Measurements from ENCODE around the gene CCNL1. TPM values are rescaled to one million over a fixed set of nuclear protein-coding genes. Genes with fewer than 3 reads are reported as not detected.

CCNL1 gene
- polyA plus RNA-seq (2013, experiment 1 of 2) = 49.8 TPM
- 46.0 TPM for polyA plus RNA-seq (2013, experiment 2 of 2)

DNA sequence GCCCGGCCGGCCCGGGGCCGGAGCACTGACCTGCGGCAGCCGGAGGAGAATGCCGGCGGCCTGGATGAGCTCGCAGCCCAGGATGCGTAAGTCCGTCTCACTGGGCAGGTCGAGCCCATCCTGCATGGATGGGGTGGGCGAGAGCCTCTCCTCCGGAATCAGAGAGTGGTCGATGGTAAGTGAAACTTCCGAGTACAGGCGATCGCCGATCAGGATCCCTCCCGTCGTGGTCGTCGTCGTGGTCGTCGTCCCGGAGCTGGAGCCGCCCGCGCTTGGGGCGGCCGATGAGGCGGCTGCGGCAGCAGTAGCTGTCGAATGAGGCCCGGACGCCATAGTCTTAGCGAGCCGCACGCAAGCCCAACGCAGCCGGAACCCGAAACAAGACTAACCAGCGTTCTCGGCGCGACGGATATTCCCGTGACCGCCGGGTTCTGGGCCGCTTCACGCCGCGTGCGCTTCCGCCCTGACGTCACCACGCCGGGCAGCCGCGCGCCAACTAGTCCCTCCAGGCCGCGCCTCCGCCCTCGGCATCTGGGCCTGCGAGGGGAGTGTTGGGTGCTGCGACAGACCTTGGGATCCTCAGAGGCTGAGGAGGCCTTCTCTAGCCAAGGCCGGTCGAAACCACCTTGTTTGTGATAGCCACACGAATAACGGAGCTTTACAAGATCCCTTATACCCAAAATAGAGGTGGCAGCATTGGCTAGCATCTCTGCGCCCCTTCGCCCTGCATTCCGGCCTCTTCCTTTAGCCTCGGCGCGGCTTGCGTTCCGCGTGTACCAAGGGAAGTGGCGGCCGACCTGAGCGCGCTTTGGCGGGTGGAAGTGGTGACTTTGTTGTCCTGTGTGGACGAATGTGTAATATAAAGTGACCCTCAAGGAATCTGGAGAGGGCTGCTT lies at the start of gene CCNL1:
CCNL1 (minus strand) TSS at position 386 of the 896 bp plus-strand sequence; CDS start at position 333, 53 bp downstream.
- H3K27me3 ChIP-seq (ENCODE audit: insufficient read depth, low read length, poor library complexity) = no peaks in the 10 kb centered on the region
- H3K79me1 ChIP-seq (ENCODE audit: low read length) = no peaks in the 10 kb centered on the region
- peak within 1 kb of the TSS; percentile 79 for H2BK5ac ChIP-seq (ENCODE audit: low read length)
- peak within 1 kb of the TSS; percentile 60 for H3K4me2 ChIP-seq (ENCODE audit: low read length)
- no peaks in the 10 kb centered on the region for H3K36me3 ChIP-seq (ENCODE audit: control insufficient read depth, insufficient read depth, low read length)
- H3K56ac ChIP-seq (ENCODE audit: low read length) = peak within 1 kb of the TSS; percentile 99
- DNase-seq = peak; percentile 98
- H3K18ac ChIP-seq (ENCODE audit: low read length) = peak within 1 kb of the TSS; percentile 99
- H3K4ac ChIP-seq (ENCODE audit: low read depth, low read length) = peak within 1 kb of the TSS; percentile 99
- H3K79me2 ChIP-seq (ENCODE audit: control insufficient read depth, insufficient read depth, low read length) = peaks cover 33% of the 10 kb centered on the region
- no CpG with 5 or more reads among the region's 88 CpGs for WGBS (ENCODE audit: extremely low coverage, insufficient coverage, low lambda C conversion rate)
- H2AK5ac ChIP-seq (ENCODE audit: low read length) = no peak within 1 kb of the TSS
- H2BK15ac ChIP-seq (replicated peaks; ENCODE audit: low read depth) = no peak within 1 kb of the TSS
- H3K27ac ChIP-seq (ENCODE audit: low read depth, low read length) = peak within 1 kb of the TSS; percentile 91
- peak within 1 kb of the TSS; percentile 33 for H4K5ac ChIP-seq (ENCODE audit: low read length)
- peak within 1 kb of the TSS; percentile 97 for H3K9ac ChIP-seq (ENCODE audit: low read length)
- peaks cover 1% of the 10 kb centered on the region for H3K4me1 ChIP-seq (ENCODE audit: control insufficient read depth, low read depth, low read length)
- peak within 1 kb of the TSS; percentile 42 for H4K8ac ChIP-seq (ENCODE audit: low read depth, low read length)
- peak within 1 kb of the TSS; percentile 40 for H2BK120ac ChIP-seq (ENCODE audit: low read depth, low read length)
- peak within 1 kb of the TSS; percentile 72 for H3K23ac ChIP-seq (ENCODE audit: low read length)
- H3K4me3 ChIP-seq (ENCODE audit: low read length) = peak within 1 kb of the TSS; percentile 90

DNA sequence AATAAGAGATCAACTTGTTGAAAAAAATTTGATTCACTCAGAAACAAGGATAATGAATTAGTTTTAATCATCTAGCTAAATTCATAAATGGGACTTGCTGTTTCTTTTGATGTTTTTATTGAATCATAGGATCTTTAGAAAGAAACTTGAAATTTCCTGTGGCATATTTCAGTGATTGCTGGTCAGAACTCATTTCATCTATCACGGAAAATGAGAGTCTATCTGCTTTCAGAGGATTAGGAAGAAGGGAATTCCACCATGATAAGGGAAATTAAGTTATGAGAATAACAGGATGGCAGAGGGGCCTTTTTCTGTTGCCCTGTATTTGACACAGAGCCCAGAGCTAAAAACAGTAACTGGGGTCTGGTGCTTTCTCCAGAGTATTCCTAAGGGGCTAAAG lies 44.9 kb upstream of the CCNL1 start:
- Histone ChIP-seq H2BK120ac (ENCODE audit: low read depth, low read length) (no peak overlapping the region), H2BK15ac (replicated peaks; ENCODE audit: low read depth) (no peak overlapping the region), H3K79me2 (ENCODE audit: control insufficient read depth, insufficient read depth, low read length) (no peaks in the 10 kb centered on the region), H3K9ac (ENCODE audit: low read length) (no peak overlapping the region), H3K4me1 (ENCODE audit: control insufficient read depth, low read depth, low read length) (no peaks in the 10 kb centered on the region), H3K4me3 (ENCODE audit: low read length) (no peak overlapping the region), H3K79me1 (ENCODE audit: low read length) (no peaks in the 10 kb centered on the region), H3K18ac (ENCODE audit: low read length) (no peak overlapping the region), H2BK5ac (ENCODE audit: low read length) (no peak overlapping the region), H4K5ac (ENCODE audit: low read length) (no peak overlapping the region), H3K4me2 (ENCODE audit: low read length) (no peak overlapping the region), H4K8ac (ENCODE audit: low read depth, low read length) (no peak overlapping the region), H2AK5ac (ENCODE audit: low read length) (no peak overlapping the region), H3K23ac (ENCODE audit: low read length) (no peak overlapping the region), H3K27ac (ENCODE audit: low read depth, low read length) (no peak overlapping the region), H3K4ac (ENCODE audit: low read depth, low read length) (no peak overlapping the region), H3K56ac (ENCODE audit: low read length) (no peak overlapping the region), H3K36me3 (ENCODE audit: control insufficient read depth, insufficient read depth, low read length) (no peaks in the 10 kb centered on the region), H3K27me3 (ENCODE audit: insufficient read depth, low read length, poor library complexity) (no peaks in the 10 kb centered on the region)
- DNase-seq = no peak
- no CpG with 5 or more reads among the region's 1 CpG for WGBS (ENCODE audit: extremely low coverage, insufficient coverage, low lambda C conversion rate)

DNA sequence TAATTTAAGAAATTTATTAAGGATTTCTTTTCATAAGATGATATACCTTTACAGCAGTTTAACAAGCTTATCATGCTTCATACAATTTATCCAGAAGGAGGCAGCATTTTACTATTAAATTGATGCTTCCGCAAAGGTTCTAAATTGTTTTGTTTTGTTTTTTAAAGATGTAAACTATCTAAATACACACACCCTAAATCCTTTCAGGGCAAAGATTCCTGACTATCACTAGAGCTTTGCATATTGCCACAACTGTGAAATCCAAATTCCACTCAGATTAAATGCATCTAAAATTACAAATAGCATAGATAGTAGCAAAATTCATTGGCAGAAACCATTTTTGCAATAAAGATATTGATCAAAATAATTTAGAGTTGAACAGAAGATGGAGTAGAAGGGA lies 44.5 kb upstream of the CCNL1 start:
- Histone ChIP-seq H4K8ac (ENCODE audit: low read depth, low read length) (no peak overlapping the region), H4K5ac (ENCODE audit: low read length) (no peak overlapping the region), H3K4me2 (ENCODE audit: low read length) (no peak overlapping the region), H3K79me1 (ENCODE audit: low read length) (no peaks in the 10 kb centered on the region), H2AK5ac (ENCODE audit: low read length) (no peak overlapping the region), H3K56ac (ENCODE audit: low read length) (no peak overlapping the region), H2BK15ac (replicated peaks; ENCODE audit: low read depth) (no peak overlapping the region), H3K36me3 (ENCODE audit: control insufficient read depth, insufficient read depth, low read length) (no peaks in the 10 kb centered on the region), H2BK5ac (ENCODE audit: low read length) (no peak overlapping the region), H3K23ac (ENCODE audit: low read length) (no peak overlapping the region), H3K27me3 (ENCODE audit: insufficient read depth, low read length, poor library complexity) (no peaks in the 10 kb centered on the region), H3K4me1 (ENCODE audit: control insufficient read depth, low read depth, low read length) (no peaks in the 10 kb centered on the region), H3K4me3 (ENCODE audit: low read length) (no peak overlapping the region), H3K9ac (ENCODE audit: low read length) (no peak overlapping the region), H2BK120ac (ENCODE audit: low read depth, low read length) (no peak overlapping the region), H3K4ac (ENCODE audit: low read depth, low read length) (no peak overlapping the region), H3K18ac (ENCODE audit: low read length) (no peak overlapping the region), H3K27ac (ENCODE audit: low read depth, low read length) (no peak overlapping the region), H3K79me2 (ENCODE audit: control insufficient read depth, insufficient read depth, low read length) (no peaks in the 10 kb centered on the region)
- DNase-seq = peak; percentile 32
- no CpG with 5 or more reads among the region's 1 CpG for WGBS (ENCODE audit: extremely low coverage, insufficient coverage, low lambda C conversion rate)

DNA sequence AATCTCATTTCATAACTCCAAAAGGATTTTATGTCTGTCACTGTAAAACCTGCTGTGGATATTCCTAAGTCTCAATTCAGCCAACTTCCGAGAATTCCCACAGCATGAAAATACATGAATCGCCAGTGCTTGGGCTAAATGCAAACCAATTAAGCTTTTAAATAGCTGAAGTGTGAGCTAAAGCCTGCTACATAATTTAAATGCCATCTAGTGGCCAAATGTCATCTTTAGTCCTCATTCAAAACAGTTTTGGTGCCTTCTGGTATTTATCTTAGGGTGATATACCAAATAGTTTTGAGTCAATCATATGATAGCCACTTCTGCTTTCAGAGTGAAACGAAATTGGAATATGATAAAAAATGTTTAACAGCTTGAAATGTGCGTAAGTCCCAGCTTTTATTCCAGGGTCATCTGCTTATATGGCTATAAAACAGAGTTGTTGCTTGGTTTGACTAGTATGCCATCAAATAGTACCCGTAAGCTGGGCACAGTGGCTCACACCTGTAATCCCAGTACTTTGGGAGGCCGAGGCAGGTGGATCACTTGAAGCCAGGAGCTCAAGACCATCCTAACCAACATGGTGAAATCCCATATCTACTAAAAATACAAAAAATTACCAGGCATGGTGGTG lies 41.8 kb upstream of the CCNL1 start:
- Histone ChIP-seq H3K4me1 (ENCODE audit: control insufficient read depth, low read depth, low read length) (no peaks in the 10 kb centered on the region), H3K79me2 (ENCODE audit: control insufficient read depth, insufficient read depth, low read length) (no peaks in the 10 kb centered on the region), H3K56ac (ENCODE audit: low read length) (no peak overlapping the region), H3K79me1 (ENCODE audit: low read length) (no peaks in the 10 kb centered on the region), H3K36me3 (ENCODE audit: control insufficient read depth, insufficient read depth, low read length) (no peaks in the 10 kb centered on the region), H2BK5ac (ENCODE audit: low read length) (no peak overlapping the region), H3K4me3 (ENCODE audit: low read length) (no peak overlapping the region), H3K27me3 (ENCODE audit: insufficient read depth, low read length, poor library complexity) (no peaks in the 10 kb centered on the region), H3K27ac (ENCODE audit: low read depth, low read length) (no peak overlapping the region), H3K23ac (ENCODE audit: low read length) (no peak overlapping the region), H2BK15ac (replicated peaks; ENCODE audit: low read depth) (no peak overlapping the region), H3K18ac (ENCODE audit: low read length) (no peak overlapping the region), H4K5ac (ENCODE audit: low read length) (no peak overlapping the region), H3K4ac (ENCODE audit: low read depth, low read length) (no peak overlapping the region), H3K9ac (ENCODE audit: low read length) (no peak overlapping the region), H2AK5ac (ENCODE audit: low read length) (no peak overlapping the region), H2BK120ac (ENCODE audit: low read depth, low read length) (no peak overlapping the region), H3K4me2 (ENCODE audit: low read length) (no peak overlapping the region), H4K8ac (ENCODE audit: low read depth, low read length) (no peak overlapping the region)
- no CpG with 5 or more reads among the region's 6 CpGs for WGBS (ENCODE audit: extremely low coverage, insufficient coverage, low lambda C conversion rate)
- DNase-seq = peak; percentile 65

DNA sequence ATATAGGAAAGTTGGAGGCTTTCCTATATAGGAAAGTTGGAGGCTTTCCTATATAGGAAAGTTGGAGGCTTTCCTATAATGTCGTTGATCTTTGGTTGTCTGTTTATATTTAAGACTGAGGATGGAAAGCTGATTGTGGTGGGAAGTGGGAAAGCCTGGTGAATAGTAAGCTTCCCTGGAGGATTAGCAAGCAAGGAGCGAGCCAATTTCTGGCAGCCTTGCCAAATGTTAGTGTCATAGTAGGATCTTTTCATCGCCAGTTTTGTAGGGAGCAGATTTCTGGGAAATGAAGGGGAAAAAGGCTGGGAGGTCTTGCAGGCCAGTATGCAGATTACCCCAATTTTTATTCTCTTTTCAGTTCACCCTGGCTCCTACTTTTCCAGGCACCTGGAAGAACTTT lies 39.9 kb upstream of the CCNL1 start:
- Histone ChIP-seq H4K8ac (ENCODE audit: low read depth, low read length) (no peak overlapping the region), H2BK15ac (replicated peaks; ENCODE audit: low read depth) (no peak overlapping the region), H3K79me2 (ENCODE audit: control insufficient read depth, insufficient read depth, low read length) (no peaks in the 10 kb centered on the region), H3K18ac (ENCODE audit: low read length) (no peak overlapping the region), H3K79me1 (ENCODE audit: low read length) (no peaks in the 10 kb centered on the region), H3K27me3 (ENCODE audit: insufficient read depth, low read length, poor library complexity) (no peaks in the 10 kb centered on the region), H3K4me3 (ENCODE audit: low read length) (no peak overlapping the region), H2BK5ac (ENCODE audit: low read length) (no peak overlapping the region), H3K36me3 (ENCODE audit: control insufficient read depth, insufficient read depth, low read length) (no peaks in the 10 kb centered on the region), H2AK5ac (ENCODE audit: low read length) (no peak overlapping the region), H3K27ac (ENCODE audit: low read depth, low read length) (no peak overlapping the region), H3K9ac (ENCODE audit: low read length) (no peak overlapping the region), H4K5ac (ENCODE audit: low read length) (no peak overlapping the region), H3K4me1 (ENCODE audit: control insufficient read depth, low read depth, low read length) (no peaks in the 10 kb centered on the region), H3K4me2 (ENCODE audit: low read length) (no peak overlapping the region), H3K23ac (ENCODE audit: low read length) (no peak overlapping the region), H3K56ac (ENCODE audit: low read length) (no peak overlapping the region), H3K4ac (ENCODE audit: low read depth, low read length) (no peak overlapping the region), H2BK120ac (ENCODE audit: low read depth, low read length) (no peak overlapping the region)
- whole genome bisulfite sequencing (ENCODE audit: extremely low coverage, insufficient coverage, low lambda C conversion rate) = no CpG with 5 or more reads among the region's 3 CpGs
- no peak for DNase-seq

Data from mesendoderm (in vitro differentiated cells).